ENCODE measurements around the gene ZBTB33. TPM values are rescaled to one million over a fixed set of nuclear protein-coding genes. Genes with fewer than 3 reads are reported as not detected.
A peak's percentile ranks its signal among the peaks of the same experiment; 100 is the strongest.

Gene ZBTB33
- polyA plus RNA-seq, 3 donors = 4.7 to 10.6 (median 8.6) TPM

DNA sequence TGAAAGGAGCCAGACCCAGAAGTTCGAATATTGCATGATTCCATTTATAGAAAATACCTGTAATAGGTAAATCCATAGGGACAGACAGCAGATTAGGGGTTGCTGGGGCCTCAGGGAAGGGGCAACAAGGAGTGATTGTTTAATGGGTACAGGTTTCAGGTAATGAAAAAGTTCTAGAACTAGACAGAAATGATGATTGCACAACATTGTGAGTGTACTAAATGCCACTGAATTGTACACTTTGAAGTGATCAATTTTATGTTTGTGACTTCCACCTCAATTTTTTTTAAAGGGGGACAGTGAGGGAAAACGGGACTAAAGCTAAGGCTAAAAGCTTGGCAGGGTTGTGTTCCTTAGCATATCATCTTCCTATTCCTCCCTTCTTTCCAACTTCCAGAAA, 23.5 kb downstream of the ZBTB33 start:
- Mint-ChIP-seq H3K4me3 (no peak overlapping the region), H3K27ac (peak overlapping the region in 1 of 7 donors; percentile 33), H3K27me3 (ENCODE audit: low read depth in 3 of 3) (peaks cover 0 to 15% (median 1%) of the 10 kb centered on the region in 3 donors), H3K36me3 (no peaks in the 10 kb centered on the region), H3K9me3 (no peaks in the 10 kb centered on the region), H3K4me1 (peaks cover 15% of the 10 kb centered on the region)
- Histone ChIP-seq H2AFZ (ENCODE audit: insufficient read depth, low read depth, low read length, poor library complexity, severe bottlenecking) (no peak overlapping the region), H4K20me1 (ENCODE audit: insufficient read depth, low read length) (no peaks in the 10 kb centered on the region), H3K79me2 (ENCODE audit: insufficient read depth, low read length) (no peaks in the 10 kb centered on the region), H3K4me3 (replicated peaks in 1 of 3; ENCODE audit: low read depth in 2 of 3, low read length in 3 of 3) (no peak overlapping the region), H3K36me3 (replicated peaks in 1 of 2; ENCODE audit: control insufficient read depth in 1 of 2, insufficient read depth in 2 of 2, low read length in 2 of 2) (no peaks in the 10 kb centered on the region), H3K27ac (ENCODE audit: low read depth in 1 of 2, low read length in 2 of 2) (no peak overlapping the region), H3K9ac (ENCODE audit: insufficient read depth, low read length, poor library complexity, severe bottlenecking) (no peak overlapping the region), H3K4me1 (ENCODE audit: control insufficient read depth in 1 of 2, insufficient read depth in 2 of 2, low read length in 2 of 2) (peaks cover 15 to 17% of the 10 kb centered on the region in 2 donors), H3K27me3 (ENCODE audit: control insufficient read depth in 2 of 2, insufficient read depth in 2 of 2, low read length in 2 of 2) (peaks cover 0 to 3% of the 10 kb centered on the region in 2 donors), H3K9me3 (replicated peaks in 1 of 2; ENCODE audit: control insufficient read depth in 1 of 2, insufficient read depth in 1 of 2, low read length in 2 of 2) (no peaks in the 10 kb centered on the region), H3K4me2 (replicated peaks; ENCODE audit: extremely low read depth, low read length, poor library complexity, severe bottlenecking) (no peak overlapping the region)
- TF ChIP-seq, protein P1, sequence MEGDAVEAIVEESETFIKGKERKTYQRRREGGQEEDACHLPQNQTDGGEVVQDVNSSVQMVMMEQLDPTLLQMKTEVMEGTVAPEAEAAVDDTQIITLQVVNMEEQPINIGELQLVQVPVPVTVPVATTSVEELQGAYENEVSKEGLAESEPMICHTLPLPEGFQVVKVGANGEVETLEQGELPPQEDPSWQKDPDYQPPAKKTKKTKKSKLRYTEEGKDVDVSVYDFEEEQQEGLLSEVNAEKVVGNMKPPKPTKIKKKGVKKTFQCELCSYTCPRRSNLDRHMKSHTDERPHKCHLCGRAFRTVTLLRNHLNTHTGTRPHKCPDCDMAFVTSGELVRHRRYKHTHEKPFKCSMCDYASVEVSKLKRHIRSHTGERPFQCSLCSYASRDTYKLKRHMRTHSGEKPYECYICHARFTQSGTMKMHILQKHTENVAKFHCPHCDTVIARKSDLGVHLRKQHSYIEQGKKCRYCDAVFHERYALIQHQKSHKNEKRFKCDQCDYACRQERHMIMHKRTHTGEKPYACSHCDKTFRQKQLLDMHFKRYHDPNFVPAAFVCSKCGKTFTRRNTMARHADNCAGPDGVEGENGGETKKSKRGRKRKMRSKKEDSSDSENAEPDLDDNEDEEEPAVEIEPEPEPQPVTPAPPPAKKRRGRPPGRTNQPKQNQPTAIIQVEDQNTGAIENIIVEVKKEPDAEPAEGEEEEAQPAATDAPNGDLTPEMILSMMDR (IDR thresholded peaks at IDR 0.05) = no peak
- no peak for DNase-seq
- WGBS (ENCODE audit: insufficient coverage) = 83% methylated on average over 1 of the region's 2 CpGs
- intact Hi-C loops (cut with micrococcal nuclease) = no loop called here

- Histone ChIP-seq H2AFZ (ENCODE audit: insufficient read depth, low read depth, low read length, poor library complexity, severe bottlenecking) (no peak overlapping the region), H3K9ac (ENCODE audit: insufficient read depth, low read length, poor library complexity, severe bottlenecking) (no peak overlapping the region), H3K4me2 (replicated peaks; ENCODE audit: extremely low read depth, low read length, poor library complexity, severe bottlenecking) (no peak overlapping the region), H4K20me1 (ENCODE audit: insufficient read depth, low read length) (no peaks in the 10 kb centered on the region), H3K4me3 (replicated peaks in 1 of 3; ENCODE audit: low read depth in 2 of 3, low read length in 3 of 3) (no peak overlapping the region), H3K36me3 (replicated peaks in 1 of 2; ENCODE audit: control insufficient read depth in 1 of 2, insufficient read depth in 2 of 2, low read length in 2 of 2) (no peaks in the 10 kb centered on the region), H3K4me1 (ENCODE audit: control insufficient read depth in 1 of 2, insufficient read depth in 2 of 2, low read length in 2 of 2) (peaks cover 8% of the 10 kb centered on the region in 2 donors), H3K27me3 (ENCODE audit: control insufficient read depth in 2 of 2, insufficient read depth in 2 of 2, low read length in 2 of 2) (peaks cover 0 to 3% of the 10 kb centered on the region in 2 donors), H3K9me3 (replicated peaks in 1 of 2; ENCODE audit: control insufficient read depth in 1 of 2, insufficient read depth in 1 of 2, low read length in 2 of 2) (no peaks in the 10 kb centered on the region), H3K79me2 (ENCODE audit: insufficient read depth, low read length) (no peaks in the 10 kb centered on the region), H3K27ac (ENCODE audit: low read depth in 1 of 2, low read length in 2 of 2) (no peak overlapping the region)
- 100% methylated on average over 1 of the region's 2 CpGs for WGBS (ENCODE audit: insufficient coverage)
- Mint-ChIP-seq H3K27ac (no peak overlapping the region), H3K4me3 (no peak overlapping the region), H3K9me3 (no peaks in the 10 kb centered on the region), H3K4me1 (peaks cover 7% of the 10 kb centered on the region), H3K36me3 (no peaks in the 10 kb centered on the region), H3K27me3 (ENCODE audit: low read depth in 3 of 3) (peaks cover 0 to 13% (median 1%) of the 10 kb centered on the region in 3 donors)
- no peak for DNase-seq
- TF ChIP-seq, protein P1 (IDR thresholded peaks at IDR 0.05) = no peak
- intact Hi-C loops (cut with micrococcal nuclease) = no loop called here
Measured at GRCh38 chrX:120274958-120275357, 24.3 kb downstream of the ZBTB33 start.

Measured in CD14-positive monocyte (primary cell).